ENCODE measurements around the gene PLEKHA8.
"Not testable (repeated sequence)": the region's sequence is repeated elsewhere in the genome, so short reads cannot be mapped to it uniquely, and the experiment has no call there.

The PLEKHA8 gene

GRCh38 chr7:30026229-30027064 lies 1.8 kb upstream of the PLEKHA8 start, which contains the start of gene FKBP14:
FKBP14 (minus strand) TSS chr7:30026702; CDS start chr7:30026508, 194 bp downstream.
- peak; percentile 82 for DNase-seq (ENCODE audit: low read depth)

- DNase-seq (ENCODE audit: low read depth) = peak; percentile 3
These were observed 1.2 kb upstream of the PLEKHA8 start for GRCh38 chr7:30027065-30027456.

- no peak for DNase-seq (ENCODE audit: low read depth)
These were observed 434 bp upstream of the PLEKHA8 start for GRCh38 chr7:30027740-30028215.

GRCh38 chr7:30028749-30029635 lies 780 bp downstream of the PLEKHA8 start:
- no peak for DNase-seq (ENCODE audit: low read depth)

- no peak for DNase-seq (ENCODE audit: low read depth)
These were observed 1.5 kb downstream of the PLEKHA8 start for GRCh38 chr7:30029696-30030095.

GRCh38 chr7:30032310-30033125 lies 4.3 kb downstream of the PLEKHA8 start:
- DNase-seq (ENCODE audit: low read depth) = no peak

GRCh38 chr7:30034501-30034900 lies 6.3 kb downstream of the PLEKHA8 start:
- no peak for DNase-seq (ENCODE audit: low read depth)

GRCh38 chr7:30036220-30036619 lies 8.0 kb downstream of the PLEKHA8 start:
- DNase-seq (ENCODE audit: low read depth) = no peak

- no peak for DNase-seq (ENCODE audit: low read depth)
These were observed 10.2 kb downstream of the PLEKHA8 start for GRCh38 chr7:30038196-30038980.

- DNase-seq (ENCODE audit: low read depth) = no peak
These were observed 12.7 kb downstream of the PLEKHA8 start for GRCh38 chr7:30040938-30041337.

GRCh38 chr7:30041526-30042269 lies 13.5 kb downstream of the PLEKHA8 start:
- DNase-seq (ENCODE audit: low read depth) = no peak

GRCh38 chr7:30046127-30046770 lies 18.0 kb downstream of the PLEKHA8 start:
- no peak for DNase-seq (ENCODE audit: low read depth)

GRCh38 chr7:30047124-30047523 lies 18.9 kb downstream of the PLEKHA8 start:
- DNase-seq (ENCODE audit: low read depth) = no peak

GRCh38 chr7:30048582-30048981 lies 20.4 kb downstream of the PLEKHA8 start:
- DNase-seq (ENCODE audit: low read depth) = no peak

- no peak for DNase-seq (ENCODE audit: low read depth)
These were observed 21.0 kb downstream of the PLEKHA8 start for GRCh38 chr7:30049173-30049572.

- no peak for DNase-seq (ENCODE audit: low read depth)
These were observed 24.9 kb downstream of the PLEKHA8 start for GRCh38 chr7:30053068-30053467.

GRCh38 chr7:30057741-30058140 lies 29.5 kb downstream of the PLEKHA8 start:
- DNase-seq (ENCODE audit: low read depth) = no peak

- not testable (repeated sequence) for DNase-seq (ENCODE audit: low read depth)
These were observed 33.6 kb downstream of the PLEKHA8 start for GRCh38 chr7:30061786-30062185.

GRCh38 chr7:30062587-30062986 lies 34.4 kb downstream of the PLEKHA8 start:
- no peak for DNase-seq (ENCODE audit: low read depth)

- no peak for DNase-seq (ENCODE audit: low read depth)
These were observed 37.5 kb downstream of the PLEKHA8 start for GRCh38 chr7:30065746-30066145.

All from activated T-helper 9 cell treated with anti-CD3 and anti-CD28 coated beads, Interleukin-2, amount 50 U/mL, for 16 hours (primary cell).